ENCODE data around the gene IFRD2. TPM values are rescaled to one million over a fixed set of nuclear protein-coding genes. Genes with fewer than 3 reads are reported as not detected.

IFRD2 gene
- 99.8 and 103 TPM in 2 replicates for total RNA-seq

GRCh38 chr3:50292159-50293078 is at the start of gene IFRD2:
Gene IFRD2, minus strand, starts transcription at chr3:50292429. Its CDS starts 155 bp downstream, at chr3:50292274.
- intact Hi-C loops (cut with micrococcal nuclease) = loop anchor here (1.0 kb wide), 4 partner anchors 29 to 822 kb away; partner anchors contain the start of genes CYB561D2, DAG1 and NPRL2

GRCh38 chr3:50341537-50341936 is 49.3 kb upstream of the IFRD2 start:
- intact Hi-C loops (cut with micrococcal nuclease) = loop anchor here (2.0 to 5.0 kb wide), 2 partner anchors 226 to 269 kb away; partner anchors contain the start of genes C3orf18, CISH and HEMK1

GRCh38 chr3:50340448-50341329 is 48.5 kb upstream of the IFRD2 start, which contains the start of gene RASSF1:
Gene RASSF1, minus strand, starts transcription at chr3:50340836. Its CDS starts 31 bp downstream, at chr3:50340805.
- intact Hi-C loops (cut with micrococcal nuclease) = loop anchor here (2.0 to 5.0 kb wide), 2 partner anchors 227 to 270 kb away; partner anchors contain the start of genes C3orf18, CISH and HEMK1

- intact Hi-C loops (cut with micrococcal nuclease) = loop anchor here (2.0 to 5.0 kb wide), 2 partner anchors 227 to 271 kb away; partner anchors contain the start of genes C3orf18, CISH and HEMK1
Measured at GRCh38 chr3:50340147-50340447, 47.9 kb upstream of the IFRD2 start.

- intact Hi-C loops (cut with micrococcal nuclease) = loop anchor here (2.0 to 5.0 kb wide), 3 partner anchors 228 to 1048 kb away; partner anchors contain the start of genes C3orf18, CISH, HEMK1 and MANF
Measured at GRCh38 chr3:50339485-50340146, 47.4 kb upstream of the IFRD2 start.

- intact Hi-C loops (cut with micrococcal nuclease) = loop anchor here (1.0 to 5.0 kb wide), 2 partner anchors 11 to 1048 kb away; partner anchors contain the start of genes CYB561D2, MANF and NPRL2
Measured at GRCh38 chr3:50338965-50339364, 46.7 kb upstream of the IFRD2 start.

- intact Hi-C loops (cut with micrococcal nuclease) = loop anchor here (1.0 to 5.0 kb wide), 6 partner anchors 9 to 1050 kb away; partner anchors contain the start of genes HYAL3, MANF, NAA80 and TMEM115
Measured at GRCh38 chr3:50337175-50337861, 45.1 kb upstream of the IFRD2 start.

- intact Hi-C loops (cut with micrococcal nuclease) = loop anchor here (1.0 to 5.0 kb wide), 6 partner anchors 8 to 1051 kb away; partner anchors contain the start of genes HYAL3, MANF, NAA80 and TMEM115
Measured at GRCh38 chr3:50336452-50337174, 44.4 kb upstream of the IFRD2 start.

- intact Hi-C loops (cut with micrococcal nuclease) = loop anchor here (5.0 kb wide), 1 partner anchor 1053 kb away; the partner anchor contains the start of gene MANF
Measured at GRCh38 chr3:50334339-50335075, 42.3 kb upstream of the IFRD2 start.

GRCh38 chr3:50333744-50334328 is 41.6 kb upstream of the IFRD2 start:
- intact Hi-C loops (cut with micrococcal nuclease) = no loop called here

GRCh38 chr3:50331364-50331907 is 39.2 kb upstream of the IFRD2 start:
- intact Hi-C loops (cut with micrococcal nuclease) = no loop called here

- intact Hi-C loops (cut with micrococcal nuclease) = no loop called here
Measured at GRCh38 chr3:50330330-50330729, 38.1 kb upstream of the IFRD2 start.

GRCh38 chr3:50327943-50328691 is 35.9 kb upstream of the IFRD2 start, which contains the start of gene TUSC2:
Gene TUSC2, minus strand, starts transcription at chr3:50328223. Its CDS starts 124 bp downstream, at chr3:50328099.
- intact Hi-C loops (cut with micrococcal nuclease) = loop anchor here (1.0 kb wide), 2 partner anchors 9 to 29 kb away; partner anchors contain the start of genes HYAL3 and NAA80

- intact Hi-C loops (cut with micrococcal nuclease) = no loop called here
Measured at GRCh38 chr3:50327129-50327528, 34.9 kb upstream of the IFRD2 start.

GRCh38 chr3:50326182-50326541 is 33.9 kb upstream of the IFRD2 start:
- intact Hi-C loops (cut with micrococcal nuclease) = no loop called here

- intact Hi-C loops (cut with micrococcal nuclease) = no loop called here
Measured at GRCh38 chr3:50325497-50326181, 33.4 kb upstream of the IFRD2 start.
